ENCODE data around the gene TAPBPL.

Gene TAPBPL

GRCh38 chr12:6450091-6450868 lies 1.6 kb upstream of the TAPBPL start:
- peak overlapping the region; percentile 100 for H3K4me2 ChIP-seq (ENCODE audit: low read depth, low read length, poor library complexity, severe bottlenecking)
- H3K9ac ChIP-seq (ENCODE audit: low read depth, low read length, poor library complexity, severe bottlenecking): peak overlapping the region; percentile 96
- TF ChIP-seq EZH2phosphoT487 (IDR thresholded peaks at IDR 0.05; ENCODE audit: borderline replicate concordance): no peak
- TF ChIP-seq, protein P1, sequence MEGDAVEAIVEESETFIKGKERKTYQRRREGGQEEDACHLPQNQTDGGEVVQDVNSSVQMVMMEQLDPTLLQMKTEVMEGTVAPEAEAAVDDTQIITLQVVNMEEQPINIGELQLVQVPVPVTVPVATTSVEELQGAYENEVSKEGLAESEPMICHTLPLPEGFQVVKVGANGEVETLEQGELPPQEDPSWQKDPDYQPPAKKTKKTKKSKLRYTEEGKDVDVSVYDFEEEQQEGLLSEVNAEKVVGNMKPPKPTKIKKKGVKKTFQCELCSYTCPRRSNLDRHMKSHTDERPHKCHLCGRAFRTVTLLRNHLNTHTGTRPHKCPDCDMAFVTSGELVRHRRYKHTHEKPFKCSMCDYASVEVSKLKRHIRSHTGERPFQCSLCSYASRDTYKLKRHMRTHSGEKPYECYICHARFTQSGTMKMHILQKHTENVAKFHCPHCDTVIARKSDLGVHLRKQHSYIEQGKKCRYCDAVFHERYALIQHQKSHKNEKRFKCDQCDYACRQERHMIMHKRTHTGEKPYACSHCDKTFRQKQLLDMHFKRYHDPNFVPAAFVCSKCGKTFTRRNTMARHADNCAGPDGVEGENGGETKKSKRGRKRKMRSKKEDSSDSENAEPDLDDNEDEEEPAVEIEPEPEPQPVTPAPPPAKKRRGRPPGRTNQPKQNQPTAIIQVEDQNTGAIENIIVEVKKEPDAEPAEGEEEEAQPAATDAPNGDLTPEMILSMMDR (conservative IDR thresholded peaks at IDR 0.05; ENCODE audit: low read length): no peak
- H3K27me3 ChIP-seq (ENCODE audit: insufficient read depth, low read length, poor library complexity, severe bottlenecking): no peaks in the 10 kb centered on the region
- H3K79me2 ChIP-seq (ENCODE audit: insufficient read depth, low read length): peaks cover 48% of the 10 kb centered on the region
- H3K36me3 ChIP-seq (ENCODE audit: insufficient read depth, low read length): peaks cover 2% of the 10 kb centered on the region; the same call in 1 of the 2 replicates
- H3K9me3 ChIP-seq (ENCODE audit: insufficient read depth, low read depth, low read length): no peaks in the 10 kb centered on the region
- peaks cover 38% of the 10 kb centered on the region for H3K4me1 ChIP-seq (ENCODE audit: insufficient read depth, low read length, poor library complexity, severe bottlenecking)
- H4K20me1 ChIP-seq (ENCODE audit: insufficient read depth, low read length, poor library complexity, severe bottlenecking): no peaks in the 10 kb centered on the region
- H3K4me3 ChIP-seq (ENCODE audit: low read length, poor library complexity, severe bottlenecking): peak overlapping the region; percentile 91
- H3F3A ChIP-seq (ENCODE audit: low read depth): no peaks in the 10 kb centered on the region
- no peaks in the 10 kb centered on the region for H3K9me2 ChIP-seq (replicated peaks; ENCODE audit: low read depth, low read length)
- no peak overlapping the region for H2AFZ ChIP-seq (ENCODE audit: low read length)

DNA sequence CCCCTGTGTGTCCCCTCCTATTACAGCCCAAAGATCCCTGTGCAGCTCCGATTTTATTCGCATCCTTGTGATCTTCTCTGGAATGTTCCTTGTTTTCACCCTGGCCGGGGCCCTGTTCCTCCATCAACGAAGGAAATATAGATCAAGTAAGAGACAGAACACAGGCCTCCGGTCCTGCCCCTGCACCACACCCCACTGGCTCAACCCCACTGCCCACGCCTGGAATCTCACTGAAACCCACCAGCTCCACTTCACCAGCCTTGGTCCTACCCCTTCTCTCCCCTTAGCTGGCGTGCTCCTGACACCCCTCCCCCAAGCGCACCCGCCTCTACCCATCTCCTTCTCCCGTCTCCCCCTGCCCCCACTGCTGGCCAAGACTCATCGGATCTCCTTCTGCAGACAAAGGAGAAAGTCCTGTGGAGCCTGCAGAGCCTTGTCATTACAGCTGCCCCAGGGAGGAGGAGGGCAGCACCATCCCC lies 934 bp upstream of the TAPBPL start:
- Histone ChIP-seq H3K4me3 (ENCODE audit: low read length, poor library complexity, severe bottlenecking) (peak overlapping the region; percentile 91), H3K4me1 (ENCODE audit: insufficient read depth, low read length, poor library complexity, severe bottlenecking) (peaks cover 38% of the 10 kb centered on the region), H4K20me1 (ENCODE audit: insufficient read depth, low read length, poor library complexity, severe bottlenecking) (no peaks in the 10 kb centered on the region), H3K9me3 (ENCODE audit: insufficient read depth, low read depth, low read length) (no peaks in the 10 kb centered on the region), H3K36me3 (ENCODE audit: insufficient read depth, low read length) (peaks cover 2% of the 10 kb centered on the region; the same call in 1 of the 2 replicates), H3K9me2 (replicated peaks; ENCODE audit: low read depth, low read length) (no peaks in the 10 kb centered on the region), H3K27me3 (ENCODE audit: insufficient read depth, low read length, poor library complexity, severe bottlenecking) (no peaks in the 10 kb centered on the region), H3F3A (ENCODE audit: low read depth) (no peaks in the 10 kb centered on the region), H3K79me2 (ENCODE audit: insufficient read depth, low read length) (peaks cover 48% of the 10 kb centered on the region), H3K4me2 (ENCODE audit: low read depth, low read length, poor library complexity, severe bottlenecking) (peak overlapping the region; percentile 100), H2AFZ (ENCODE audit: low read length) (peak overlapping the region; percentile 74), H3K9ac (ENCODE audit: low read depth, low read length, poor library complexity, severe bottlenecking) (peak overlapping the region; percentile 96)
- TF ChIP-seq, protein P1 (conservative IDR thresholded peaks at IDR 0.05; ENCODE audit: low read length): no peak
- no peak for TF ChIP-seq EZH2phosphoT487 (IDR thresholded peaks at IDR 0.05; ENCODE audit: borderline replicate concordance)

GRCh38 chr12:6452245-6452943 lies 552 bp downstream of the TAPBPL start:
- H2AFZ ChIP-seq (ENCODE audit: low read length): peak overlapping the region; percentile 74; the same call in 1 of the 2 replicates
- TF ChIP-seq, protein P1 (conservative IDR thresholded peaks at IDR 0.05; ENCODE audit: low read length): no peak

More at GRCh38 chr12:6452245-6452943, 552 bp downstream of the TAPBPL start:
- H3K4me3 ChIP-seq (ENCODE audit: low read length, poor library complexity, severe bottlenecking): peak overlapping the region; percentile 91
- peak overlapping the region; percentile 96 for H3K9ac ChIP-seq (ENCODE audit: low read depth, low read length, poor library complexity, severe bottlenecking)
- H3K79me2 ChIP-seq (ENCODE audit: insufficient read depth, low read length): peaks cover 48% of the 10 kb centered on the region
- H3F3A ChIP-seq (ENCODE audit: low read depth): no peaks in the 10 kb centered on the region
- no peaks in the 10 kb centered on the region for H4K20me1 ChIP-seq (ENCODE audit: insufficient read depth, low read length, poor library complexity, severe bottlenecking)
- H3K27me3 ChIP-seq (ENCODE audit: insufficient read depth, low read length, poor library complexity, severe bottlenecking): no peaks in the 10 kb centered on the region
- no peaks in the 10 kb centered on the region for H3K9me2 ChIP-seq (replicated peaks; ENCODE audit: low read depth, low read length)
- H3K4me2 ChIP-seq (ENCODE audit: low read depth, low read length, poor library complexity, severe bottlenecking): peak overlapping the region; percentile 100
- H3K36me3 ChIP-seq (ENCODE audit: insufficient read depth, low read length): peaks cover 6% of the 10 kb centered on the region; the same call in 1 of the 2 replicates
- peaks cover 30% of the 10 kb centered on the region for H3K4me1 ChIP-seq (ENCODE audit: insufficient read depth, low read length, poor library complexity, severe bottlenecking)
- no peaks in the 10 kb centered on the region for H3K9me3 ChIP-seq (ENCODE audit: insufficient read depth, low read depth, low read length)
